ENCODE results near the gene ZNRF1.
"Not testable (repeated sequence)": the region's sequence is repeated elsewhere in the genome, so short reads cannot be mapped to it uniquely, and the experiment has no call there.

DNA sequence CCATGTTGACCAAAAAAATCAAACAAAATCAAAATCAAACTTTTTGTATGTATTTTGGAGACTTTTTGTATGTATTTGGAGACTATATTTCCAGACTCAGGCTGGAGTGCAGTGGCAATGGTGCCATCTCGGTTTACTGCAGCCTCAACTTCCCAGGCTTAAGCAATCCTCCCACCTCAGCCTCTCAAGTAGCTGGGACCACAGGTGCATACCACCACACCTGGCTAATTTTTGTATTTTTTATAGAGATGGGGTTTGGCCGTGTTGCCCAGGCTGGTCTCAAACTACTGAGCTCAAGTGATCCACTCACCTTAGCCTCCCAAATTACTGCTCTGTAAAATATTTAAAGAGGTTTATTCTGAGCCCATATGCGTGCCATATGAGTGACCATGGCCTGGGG, 9.0 kb upstream of the ZNRF1 start:
- TF ChIP-seq, protein P1, sequence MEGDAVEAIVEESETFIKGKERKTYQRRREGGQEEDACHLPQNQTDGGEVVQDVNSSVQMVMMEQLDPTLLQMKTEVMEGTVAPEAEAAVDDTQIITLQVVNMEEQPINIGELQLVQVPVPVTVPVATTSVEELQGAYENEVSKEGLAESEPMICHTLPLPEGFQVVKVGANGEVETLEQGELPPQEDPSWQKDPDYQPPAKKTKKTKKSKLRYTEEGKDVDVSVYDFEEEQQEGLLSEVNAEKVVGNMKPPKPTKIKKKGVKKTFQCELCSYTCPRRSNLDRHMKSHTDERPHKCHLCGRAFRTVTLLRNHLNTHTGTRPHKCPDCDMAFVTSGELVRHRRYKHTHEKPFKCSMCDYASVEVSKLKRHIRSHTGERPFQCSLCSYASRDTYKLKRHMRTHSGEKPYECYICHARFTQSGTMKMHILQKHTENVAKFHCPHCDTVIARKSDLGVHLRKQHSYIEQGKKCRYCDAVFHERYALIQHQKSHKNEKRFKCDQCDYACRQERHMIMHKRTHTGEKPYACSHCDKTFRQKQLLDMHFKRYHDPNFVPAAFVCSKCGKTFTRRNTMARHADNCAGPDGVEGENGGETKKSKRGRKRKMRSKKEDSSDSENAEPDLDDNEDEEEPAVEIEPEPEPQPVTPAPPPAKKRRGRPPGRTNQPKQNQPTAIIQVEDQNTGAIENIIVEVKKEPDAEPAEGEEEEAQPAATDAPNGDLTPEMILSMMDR (IDR thresholded peaks at IDR 0.05): not testable (repeated sequence)
- not testable (repeated sequence) for TF ChIP-seq POLR2A (IDR thresholded peaks at IDR 0.05)
